ENCODE data around the gene CYP24A1.

CYP24A1 gene

GRCh38 chr20:54212871-54213270, 39.1 kb upstream of the CYP24A1 start:
- no peak for TF ChIP-seq CTCF (IDR thresholded peaks at IDR 0.05; ENCODE audit: low read depth, low read length, missing control alignments)
- in situ Hi-C loops (cut with HindIII; ENCODE audit: low pct_ligation_motif_present, low sequenced_read_pairs), result no loop called here
- Histone ChIP-seq H3K27me3 (replicated peaks) (no peaks in the 10 kb centered on the region), H3K4me3 (ENCODE audit: low read depth, low read length) (no peak overlapping the region), H3K27ac (no peak overlapping the region), H3K36me3 (replicated peaks) (peaks cover 4% of the 10 kb centered on the region)
- no peak for DNase-seq

- no peak for TF ChIP-seq CTCF (IDR thresholded peaks at IDR 0.05; ENCODE audit: low read depth, low read length, missing control alignments)
- DNase-seq, result peak; percentile 65
- Histone ChIP-seq H3K27me3 (replicated peaks) (no peaks in the 10 kb centered on the region), H3K36me3 (replicated peaks) (peaks cover 4% of the 10 kb centered on the region), H3K27ac (no peak overlapping the region), H3K4me3 (ENCODE audit: low read depth, low read length) (no peak overlapping the region)
- in situ Hi-C loops (cut with HindIII; ENCODE audit: low pct_ligation_motif_present, low sequenced_read_pairs), result no loop called here
Observed at GRCh38 chr20:54212226-54212625, 38.4 kb upstream of the CYP24A1 start.

GRCh38 chr20:54209216-54209813, 35.5 kb upstream of the CYP24A1 start:
- Histone ChIP-seq H3K36me3 (replicated peaks) (no peaks in the 10 kb centered on the region), H3K4me3 (ENCODE audit: low read depth, low read length) (peak overlapping the region; percentile 95), H3K27me3 (replicated peaks) (no peaks in the 10 kb centered on the region), H3K27ac (peak overlapping the region; percentile 100)
- in situ Hi-C loops (cut with HindIII; ENCODE audit: low pct_ligation_motif_present, low sequenced_read_pairs), result no loop called here
- DNase-seq, result no peak
- no peak for TF ChIP-seq CTCF (IDR thresholded peaks at IDR 0.05; ENCODE audit: low read depth, low read length, missing control alignments)

GRCh38 chr20:54208548-54209176, 34.9 kb upstream of the CYP24A1 start:
- Histone ChIP-seq H3K4me3 (ENCODE audit: low read depth, low read length) (peak overlapping the region; percentile 95), H3K36me3 (replicated peaks) (no peaks in the 10 kb centered on the region), H3K27ac (peak overlapping the region; percentile 100), H3K27me3 (replicated peaks) (no peaks in the 10 kb centered on the region)
- peak; percentile 44 for DNase-seq
- in situ Hi-C loops (cut with HindIII; ENCODE audit: low pct_ligation_motif_present, low sequenced_read_pairs), result no loop called here
- TF ChIP-seq CTCF (IDR thresholded peaks at IDR 0.05; ENCODE audit: low read depth, low read length, missing control alignments), result no peak

GRCh38 chr20:54207743-54208547, 34.2 kb upstream of the CYP24A1 start, which contains the start of gene PFDN4:
PFDN4 (plus strand) TSS chr20:54208087; CDS start chr20:54208101, 14 bp downstream.
- Histone ChIP-seq H3K36me3 (replicated peaks) (no peaks in the 10 kb centered on the region), H3K27ac (peak within 1 kb of the TSS; percentile 100)
- peak; percentile 68 for TF ChIP-seq CTCF (IDR thresholded peaks at IDR 0.05; ENCODE audit: low read depth, low read length, missing control alignments)

More at GRCh38 chr20:54207743-54208547, 34.2 kb upstream of the CYP24A1 start, which contains the start of gene PFDN4:
- peak within 1 kb of the TSS; percentile 95 for H3K4me3 ChIP-seq (ENCODE audit: low read depth, low read length)
- DNase-seq, result peak; percentile 74
- in situ Hi-C loops (cut with HindIII; ENCODE audit: low pct_ligation_motif_present, low sequenced_read_pairs), result no loop called here
- no peaks in the 10 kb centered on the region for H3K27me3 ChIP-seq (replicated peaks)

All from brain microvascular endothelial cell (primary cell).